PFSK-1 (cell line): ENCODE results near the gene NDUFA8.

Experiments used
- FOXP2 ChIP-seq: optimal IDR thresholded peaks from 2 replicates; pipeline ENCODE3; 2011; ENCODE audit warnings: borderline replicate concordance, control low read depth, inconsistent platforms; ENCODE audit not compliant: insufficient read depth; ENCODE audit errors: extremely low read length, extremely low read depth
- POLR2AphosphoS5 ChIP-seq: IDR thresholded peaks from 2 replicates; pipeline ENCODE4 v1.6.1; 2012; ENCODE audit warnings: low read depth, mild to moderate bottlenecking, control low read depth, low read length, moderate library complexity
- REST ChIP-seq, 2 experiments: IDR thresholded peaks; 2 replicates each; pipeline versions ENCODE4 v1.6.1 to v1.8.0; 2011 to 2012; ENCODE audit warnings: low read depth in 2 of 2, low read length in 2 of 2, control low read depth in 1 of 2, inconsistent platforms in 1 of 2, mild to moderate bottlenecking in 1 of 2, moderate library complexity in 1 of 2; ENCODE audit not compliant: insufficient read depth in 1 of 2
- SIN3A ChIP-seq: IDR thresholded peaks from 2 replicates; pipeline ENCODE4 v1.6.1; 2012; ENCODE audit warnings: mild to moderate bottlenecking, low read length, moderate library complexity, borderline replicate concordance; ENCODE audit not compliant: insufficient read depth
- TAF1 ChIP-seq: IDR thresholded peaks from 2 replicates; pipeline ENCODE4 v1.6.1; 2012; ENCODE audit warnings: low read length, control low read depth, borderline replicate concordance; ENCODE audit not compliant: insufficient read depth

NDUFA8 gene

GRCh38 chr9:122151267-122151828 lies 8.2 kb downstream of the NDUFA8 start:
- no peak for TF ChIP-seq SIN3A
- TF ChIP-seq FOXP2 = no peak
- no peak for TF ChIP-seq POLR2AphosphoS5
- TF ChIP-seq REST (IDR thresholded peaks at IDR 0.05; ENCODE audit: insufficient read depth in 1 of 2, low read depth in 2 of 2, low read length in 2 of 2) = no peak
- TF ChIP-seq TAF1 = no peak

- TF ChIP-seq POLR2AphosphoS5 (no peak), SIN3A (no peak), FOXP2 (no peak), REST (IDR thresholded peaks at IDR 0.05; ENCODE audit: insufficient read depth in 1 of 2, low read depth in 2 of 2, low read length in 2 of 2) (no peak), TAF1 (no peak)
Measured at GRCh38 chr9:122145592-122145863, 14.1 kb downstream of the NDUFA8 start.

- TF ChIP-seq TAF1 = no peak
- TF ChIP-seq REST (IDR thresholded peaks at IDR 0.05; ENCODE audit: insufficient read depth in 1 of 2, low read depth in 2 of 2, low read length in 2 of 2) = no peak
- TF ChIP-seq FOXP2 = no peak
- no peak for TF ChIP-seq SIN3A
- TF ChIP-seq POLR2AphosphoS5 = no peak
Measured at GRCh38 chr9:122144836-122145591, 14.6 kb downstream of the NDUFA8 start.

- TF ChIP-seq TAF1 (no peak), FOXP2 (no peak), SIN3A (no peak), POLR2AphosphoS5 (no peak), REST (IDR thresholded peaks at IDR 0.05; ENCODE audit: insufficient read depth in 1 of 2, low read depth in 2 of 2, low read length in 2 of 2) (no peak)
Measured at GRCh38 chr9:122143876-122144405, 15.6 kb downstream of the NDUFA8 start.
